Activated CD8-positive, alpha-beta T cell treated with anti-CD3 and anti-CD28 coated beads, Interleukin-2, amount 10 ng/mL, durations not matched to agents 7 days and 5 days (primary cell): ENCODE results near the gene TMEM271. TPM values are rescaled to one million over a fixed set of nuclear protein-coding genes. Genes with fewer than 3 reads are reported as not detected.

Experiments used
- total RNA-seq, 2 experiments: library from RNA; stranded (reverse); gene quantifications; one replicate each; pipeline ENCODE4 v1.2.3, GENCODE V29; 2021

The TMEM271 gene
- total RNA-seq, 2 experiments from 2014 or later: not detected

Other genes with a start within 250 kb of the TMEM271 start
- 10 to 100 TPM; 30.1 to 31.5 TPM for gene ZNF141, start 238.5 kb downstream of the TMEM271 start, total RNA-seq
- gene ZNF721, start 77.1 kb downstream of the TMEM271 start, total RNA-seq: 10 to 100 TPM; 32.5 to 34.6 TPM
- gene PIGG, start 77.1 kb downstream of the TMEM271 start, total RNA-seq: 10 to 100 TPM; 57.4 to 57.8 TPM
- gene PDE6B, start 49.3 kb upstream of the TMEM271 start, total RNA-seq: 10 to 100 TPM; 16.1 to 17.7 TPM
- gene ATP5ME, start 98.0 kb upstream of the TMEM271 start, total RNA-seq: 100 to 1,000 TPM; 243 to 267 TPM
- gene MYL5, start 98.2 kb upstream of the TMEM271 start, total RNA-seq: 10 to 100 TPM; 11.6 to 19.3 TPM
- gene SLC49A3, start 112.9 kb upstream of the TMEM271 start, total RNA-seq: under 1 TPM; 0.37 to 0.89 TPM
- gene PCGF3, start 129.5 kb upstream of the TMEM271 start, total RNA-seq: 10 to 100 TPM; 33.5 to 36.2 TPM
- gene CPLX1, start 249.8 kb upstream of the TMEM271 start, total RNA-seq: under 1 TPM; 0.39 to 0.53 TPM